ENCODE data around the gene ALOX5AP. TPM values are rescaled to one million over a fixed set of nuclear protein-coding genes. Genes with fewer than 3 reads are reported as not detected.
A peak's percentile ranks its signal among the peaks of the same experiment; 100 is the strongest.

Gene ALOX5AP
- total RNA-seq, 1 donor from 2014 or later: not detected

GRCh38 chr13:30808600-30808999 lies 73.3 kb downstream of the ALOX5AP start:
- H3K4me1 Mint-ChIP-seq: peaks cover 6% of the 10 kb centered on the region
- H3K4me2 ChIP-seq: no peak overlapping the region
- no peak overlapping the region for H3K4me3 Mint-ChIP-seq
- no peaks in the 10 kb centered on the region for H3K27me3 ChIP-seq
- peak overlapping the region; percentile 34 for H3K27ac Mint-ChIP-seq
- no peaks in the 10 kb centered on the region for H3K36me3 Mint-ChIP-seq
- no peaks in the 10 kb centered on the region for H4K20me1 ChIP-seq (ENCODE audit: low read depth)
- no peak overlapping the region for H3K27ac ChIP-seq
- H3F3A ChIP-seq (ENCODE audit: low read depth): no peaks in the 10 kb centered on the region
- H3K9me3 Mint-ChIP-seq: no peaks in the 10 kb centered on the region
- no peak overlapping the region for H2AFZ ChIP-seq (replicated peaks)
- no peak overlapping the region for H3K4me3 ChIP-seq
- no peaks in the 10 kb centered on the region for H3K79me2 ChIP-seq (ENCODE audit: low read depth)
- no peak for DNase-seq (ENCODE audit: low spot score)
- H3K36me3 ChIP-seq: no peaks in the 10 kb centered on the region
- H3K9ac ChIP-seq: no peak overlapping the region
- H3K4me1 ChIP-seq: no peaks in the 10 kb centered on the region
- no peaks in the 10 kb centered on the region for H3K9me3 ChIP-seq (ENCODE audit: low read depth)
- H3K27me3 Mint-ChIP-seq (ENCODE audit: insufficient read depth, low read depth): peaks cover 10% of the 10 kb centered on the region
- TF ChIP-seq CTCF (IDR thresholded peaks at IDR 0.05): no peak
- no peak for TF ChIP-seq EZH2phosphoT487 (IDR thresholded peaks at IDR 0.05)
- TF ChIP-seq EZH2 (IDR thresholded peaks at IDR 0.05): no peak

- H3K4me2 ChIP-seq: no peak overlapping the region
- H3K9ac ChIP-seq: no peak overlapping the region
- H3K27ac Mint-ChIP-seq: no peak overlapping the region
- no peaks in the 10 kb centered on the region for H4K20me1 ChIP-seq (ENCODE audit: low read depth)
- H3K36me3 ChIP-seq: no peaks in the 10 kb centered on the region
- H2AFZ ChIP-seq (replicated peaks): no peak overlapping the region
- TF ChIP-seq CTCF (IDR thresholded peaks at IDR 0.05) (no peak), EZH2phosphoT487 (IDR thresholded peaks at IDR 0.05) (no peak), EZH2 (IDR thresholded peaks at IDR 0.05) (no peak)
- H3K4me1 Mint-ChIP-seq: peaks cover 2% of the 10 kb centered on the region
- H3K79me2 ChIP-seq (ENCODE audit: low read depth): no peaks in the 10 kb centered on the region
- H3K4me3 Mint-ChIP-seq: no peak overlapping the region
- H3K27me3 Mint-ChIP-seq (ENCODE audit: insufficient read depth, low read depth): peaks cover 8% of the 10 kb centered on the region
- no peaks in the 10 kb centered on the region for H3K36me3 Mint-ChIP-seq
- H3K27me3 ChIP-seq: no peaks in the 10 kb centered on the region
- H3K9me3 ChIP-seq (ENCODE audit: low read depth): no peaks in the 10 kb centered on the region
- DNase-seq (ENCODE audit: low spot score): no peak
- H3K9me3 Mint-ChIP-seq: no peaks in the 10 kb centered on the region
- no peak overlapping the region for H3K27ac ChIP-seq
- H3F3A ChIP-seq (ENCODE audit: low read depth): no peaks in the 10 kb centered on the region
- no peaks in the 10 kb centered on the region for H3K4me1 ChIP-seq
- H3K4me3 ChIP-seq: no peak overlapping the region
These were observed 74.4 kb downstream of the ALOX5AP start for GRCh38 chr13:30809787-30810186.

GRCh38 chr13:30810261-30810701 lies 74.9 kb downstream of the ALOX5AP start:
- H3K4me3 Mint-ChIP-seq: no peak overlapping the region
- H3K9me3 ChIP-seq (ENCODE audit: low read depth): no peaks in the 10 kb centered on the region
- H3K27me3 ChIP-seq: no peaks in the 10 kb centered on the region
- no peak for DNase-seq (ENCODE audit: low spot score)
- no peaks in the 10 kb centered on the region for H3K4me1 ChIP-seq
- H3K27me3 Mint-ChIP-seq (ENCODE audit: insufficient read depth, low read depth): peaks cover 8% of the 10 kb centered on the region
- H4K20me1 ChIP-seq (ENCODE audit: low read depth): no peaks in the 10 kb centered on the region
- no peaks in the 10 kb centered on the region for H3K9me3 Mint-ChIP-seq
- H3K27ac Mint-ChIP-seq: no peak overlapping the region
- H3K4me2 ChIP-seq: no peak overlapping the region
- H2AFZ ChIP-seq (replicated peaks): peak overlapping the region; percentile 88
- no peak overlapping the region for H3K27ac ChIP-seq
- H3F3A ChIP-seq (ENCODE audit: low read depth): no peaks in the 10 kb centered on the region
- TF ChIP-seq CTCF (IDR thresholded peaks at IDR 0.05): no peak
- TF ChIP-seq EZH2 (IDR thresholded peaks at IDR 0.05): no peak
- TF ChIP-seq EZH2phosphoT487 (IDR thresholded peaks at IDR 0.05): no peak
- H3K9ac ChIP-seq: no peak overlapping the region
- no peaks in the 10 kb centered on the region for H3K79me2 ChIP-seq (ENCODE audit: low read depth)
- H3K4me1 Mint-ChIP-seq: peaks cover under 1% of the 10 kb centered on the region
- no peak overlapping the region for H3K4me3 ChIP-seq
- H3K36me3 ChIP-seq: no peaks in the 10 kb centered on the region
- H3K36me3 Mint-ChIP-seq: no peaks in the 10 kb centered on the region
